ENCODE measurements around the gene SEMA3C. TPM values are rescaled to one million over a fixed set of nuclear protein-coding genes. Genes with fewer than 3 reads are reported as not detected.

SEMA3C gene
- total RNA-seq, 6 donors from 2014 or later: 30.7 to 81.7 (median 50.1) TPM

GRCh38 chr7:80752954-80753690 is 165.7 kb downstream of the SEMA3C start:
- ATAC-seq (ENCODE audit: low FRiP score in 2 of 2) (no peak), DNase-seq (no peak)
- Histone ChIP-seq H3K4me3 (no peak overlapping the region), H3K27ac (no peak overlapping the region), H3K36me3 (no peaks in the 10 kb centered on the region), H3K9me3 (no peaks in the 10 kb centered on the region), H3K4me1 (no peaks in the 10 kb centered on the region), H3K27me3 (no peaks in the 10 kb centered on the region)
- whole genome bisulfite sequencing, 2 donors: 81% methylated on average over 6 of the region's 6 CpGs
- no peak for TF ChIP-seq POLR2A (IDR thresholded peaks at IDR 0.05)
- no peak for TF ChIP-seq EP300 (IDR thresholded peaks at IDR 0.05)
- TF ChIP-seq CTCF (IDR thresholded peaks at IDR 0.05): no peak
- TF ChIP-seq POLR2AphosphoS5 (IDR thresholded peaks at IDR 0.05): no peak

- Histone ChIP-seq H3K36me3 (peaks cover 0 to 3% (median 0%) of the 10 kb centered on the region in 4 donors), H3K27me3 (no peaks in the 10 kb centered on the region), H3K27ac (no peak overlapping the region), H3K9me3 (no peaks in the 10 kb centered on the region), H3K4me1 (no peaks in the 10 kb centered on the region), H3K4me3 (no peak overlapping the region)
- no peak for TF ChIP-seq EP300 (IDR thresholded peaks at IDR 0.05)
- no peak for TF ChIP-seq POLR2AphosphoS5 (IDR thresholded peaks at IDR 0.05)
- no peak for TF ChIP-seq POLR2A (IDR thresholded peaks at IDR 0.05)
- no peak for TF ChIP-seq CTCF (IDR thresholded peaks at IDR 0.05)
- ATAC-seq (ENCODE audit: low FRiP score in 2 of 2): no peak
- WGBS, 2 donors: 89 to 93% methylated on average over 2 of the region's 2 CpGs
- DNase-seq: no peak
Measured at GRCh38 chr7:80749270-80749669, 169.6 kb downstream of the SEMA3C start.

- H3K36me3 ChIP-seq: peaks cover 0 to 3% (median 0%) of the 10 kb centered on the region in 4 donors
- WGBS, 2 donors: 84 to 88% methylated on average over 8 of the region's 8 CpGs
- TF ChIP-seq EP300 (IDR thresholded peaks at IDR 0.05): no peak
- no peak for TF ChIP-seq POLR2A (IDR thresholded peaks at IDR 0.05)
- TF ChIP-seq POLR2AphosphoS5 (IDR thresholded peaks at IDR 0.05): no peak
- no peak for TF ChIP-seq CTCF (IDR thresholded peaks at IDR 0.05)
- H3K9me3 ChIP-seq: no peaks in the 10 kb centered on the region
- no peaks in the 10 kb centered on the region for H3K4me1 ChIP-seq
- no peaks in the 10 kb centered on the region for H3K27me3 ChIP-seq
- DNase-seq (no peak), ATAC-seq (ENCODE audit: low FRiP score in 2 of 2) (no peak)
- H3K4me3 ChIP-seq: no peak overlapping the region
- H3K27ac ChIP-seq: no peak overlapping the region
Measured at GRCh38 chr7:80748363-80749042, 170.3 kb downstream of the SEMA3C start.

GRCh38 chr7:80740778-80741545 is 177.9 kb downstream of the SEMA3C start:
- 61 to 81% methylated on average over 1 of the region's 1 CpG for WGBS, 2 donors
- ATAC-seq (ENCODE audit: low FRiP score in 2 of 2) (no peak), DNase-seq (no peak)
- H3K27ac ChIP-seq: no peak overlapping the region
- H3K36me3 ChIP-seq: peaks cover 0 to 3% (median 0%) of the 10 kb centered on the region in 4 donors
- no peaks in the 10 kb centered on the region for H3K4me1 ChIP-seq
- no peaks in the 10 kb centered on the region for H3K27me3 ChIP-seq
- H3K9me3 ChIP-seq: no peaks in the 10 kb centered on the region
- no peak for TF ChIP-seq POLR2AphosphoS5 (IDR thresholded peaks at IDR 0.05)
- TF ChIP-seq POLR2A (IDR thresholded peaks at IDR 0.05): no peak
- TF ChIP-seq CTCF (IDR thresholded peaks at IDR 0.05): no peak
- TF ChIP-seq EP300 (IDR thresholded peaks at IDR 0.05): no peak
- no peak overlapping the region for H3K4me3 ChIP-seq

All from upper lobe of left lung (tissue), 6 donors.